GM06990 (cell line): Measurements from ENCODE around the gene WIPF1.

Experiments
- DNase-seq: peaks from one replicate; pipeline ENCODE4 v3.0.0-alpha.2; 2011; ENCODE audit not compliant: insufficient read length; ENCODE audit errors: extremely low read depth
- H3K27me3 ChIP-seq: replicated peaks from 2 replicates; pipeline ENCODE4 v1.6.0; 2011; ENCODE audit warnings: low read length; ENCODE audit not compliant: control insufficient read depth, insufficient read depth
- H3K36me3 ChIP-seq: 2 replicates; pipeline ENCODE4 v1.5.1; 2011; ENCODE audit warnings: low read length; ENCODE audit not compliant: control insufficient read depth, insufficient read depth
- H3K4me3 ChIP-seq: replicated peaks from 2 replicates; pipeline ENCODE4 v1.5.1; 2011; ENCODE audit warnings: low read depth, mild to moderate bottlenecking, control low read depth, low read length
- TF ChIP-seq, protein P1 (sequence below): IDR thresholded peaks from 2 replicates; pipeline ENCODE4 v1.5.1; 2011; ENCODE audit warnings: low read length, control low read depth, mild to moderate bottlenecking, inconsistent platforms; ENCODE audit not compliant: insufficient read depth, poor library complexity, severe bottlenecking

The WIPF1 gene

DNA sequence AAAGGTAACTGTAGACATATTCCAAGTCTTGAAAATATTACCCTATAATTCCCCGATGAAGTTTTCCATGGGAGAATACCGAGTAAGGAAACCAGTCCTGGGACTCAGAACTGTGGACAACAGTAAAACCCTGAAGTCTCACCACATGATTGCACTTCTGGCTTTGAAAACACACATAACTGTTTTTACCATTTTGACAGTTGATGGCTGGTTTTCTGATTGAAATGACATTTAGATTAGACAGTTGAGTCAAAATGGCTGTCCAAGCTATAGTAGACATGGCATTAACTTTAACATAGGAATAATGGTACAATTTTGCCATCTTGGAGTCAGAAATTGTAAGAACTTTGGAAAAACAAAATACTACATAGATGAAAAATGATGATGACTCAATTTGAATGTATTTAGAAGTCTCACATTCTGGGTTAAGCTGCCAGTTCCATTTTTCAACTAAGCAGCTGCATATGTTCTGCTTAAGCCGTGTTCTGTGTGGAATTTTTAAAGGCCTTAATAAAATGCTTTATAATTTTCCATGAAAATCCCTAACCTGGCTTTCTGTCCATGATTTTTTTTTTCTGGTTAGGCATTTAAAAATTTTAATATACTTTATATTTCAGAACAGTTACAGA lies 38.3 kb upstream of the WIPF1 start:
- no peak for DNase-seq
- no peak overlapping the region for H3K4me3 ChIP-seq
- H3K27me3 ChIP-seq = no peaks in the 10 kb centered on the region
- no peaks in the 10 kb centered on the region for H3K36me3 ChIP-seq
- TF ChIP-seq, protein P1, sequence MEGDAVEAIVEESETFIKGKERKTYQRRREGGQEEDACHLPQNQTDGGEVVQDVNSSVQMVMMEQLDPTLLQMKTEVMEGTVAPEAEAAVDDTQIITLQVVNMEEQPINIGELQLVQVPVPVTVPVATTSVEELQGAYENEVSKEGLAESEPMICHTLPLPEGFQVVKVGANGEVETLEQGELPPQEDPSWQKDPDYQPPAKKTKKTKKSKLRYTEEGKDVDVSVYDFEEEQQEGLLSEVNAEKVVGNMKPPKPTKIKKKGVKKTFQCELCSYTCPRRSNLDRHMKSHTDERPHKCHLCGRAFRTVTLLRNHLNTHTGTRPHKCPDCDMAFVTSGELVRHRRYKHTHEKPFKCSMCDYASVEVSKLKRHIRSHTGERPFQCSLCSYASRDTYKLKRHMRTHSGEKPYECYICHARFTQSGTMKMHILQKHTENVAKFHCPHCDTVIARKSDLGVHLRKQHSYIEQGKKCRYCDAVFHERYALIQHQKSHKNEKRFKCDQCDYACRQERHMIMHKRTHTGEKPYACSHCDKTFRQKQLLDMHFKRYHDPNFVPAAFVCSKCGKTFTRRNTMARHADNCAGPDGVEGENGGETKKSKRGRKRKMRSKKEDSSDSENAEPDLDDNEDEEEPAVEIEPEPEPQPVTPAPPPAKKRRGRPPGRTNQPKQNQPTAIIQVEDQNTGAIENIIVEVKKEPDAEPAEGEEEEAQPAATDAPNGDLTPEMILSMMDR = no peak

DNA sequence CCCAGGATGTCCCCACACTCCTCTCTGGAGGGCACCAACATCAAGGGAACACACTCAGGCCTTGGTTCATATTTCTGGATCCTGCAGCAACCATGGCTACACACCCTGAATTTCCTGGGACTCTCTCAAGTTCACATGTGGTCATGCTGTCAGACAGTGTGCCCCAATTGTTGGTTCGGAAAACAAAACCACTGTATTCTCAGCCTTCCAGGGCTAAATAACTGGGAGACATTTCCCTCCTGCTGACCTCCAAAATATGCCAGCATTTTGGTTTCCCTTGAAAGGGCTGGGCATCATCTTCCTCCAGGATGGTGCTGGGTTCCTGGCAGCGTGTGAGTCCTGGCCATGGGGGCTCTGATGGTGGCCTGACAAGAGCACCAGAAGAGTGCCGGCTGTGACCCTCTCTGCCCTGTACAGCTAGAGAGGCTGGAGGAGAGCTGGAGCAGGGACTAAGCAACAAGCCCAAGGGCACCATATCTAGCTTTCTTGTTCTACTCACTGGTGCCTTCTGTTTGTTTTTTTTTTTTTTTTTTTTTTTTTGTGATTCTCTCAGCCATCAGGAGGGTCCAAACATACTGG lies 37.5 kb upstream of the WIPF1 start:
- Histone ChIP-seq H3K36me3 (no peaks in the 10 kb centered on the region), H3K27me3 (no peaks in the 10 kb centered on the region), H3K4me3 (peak overlapping the region; percentile 74)
- TF ChIP-seq, protein P1 = no peak
- DNase-seq = no peak

DNA sequence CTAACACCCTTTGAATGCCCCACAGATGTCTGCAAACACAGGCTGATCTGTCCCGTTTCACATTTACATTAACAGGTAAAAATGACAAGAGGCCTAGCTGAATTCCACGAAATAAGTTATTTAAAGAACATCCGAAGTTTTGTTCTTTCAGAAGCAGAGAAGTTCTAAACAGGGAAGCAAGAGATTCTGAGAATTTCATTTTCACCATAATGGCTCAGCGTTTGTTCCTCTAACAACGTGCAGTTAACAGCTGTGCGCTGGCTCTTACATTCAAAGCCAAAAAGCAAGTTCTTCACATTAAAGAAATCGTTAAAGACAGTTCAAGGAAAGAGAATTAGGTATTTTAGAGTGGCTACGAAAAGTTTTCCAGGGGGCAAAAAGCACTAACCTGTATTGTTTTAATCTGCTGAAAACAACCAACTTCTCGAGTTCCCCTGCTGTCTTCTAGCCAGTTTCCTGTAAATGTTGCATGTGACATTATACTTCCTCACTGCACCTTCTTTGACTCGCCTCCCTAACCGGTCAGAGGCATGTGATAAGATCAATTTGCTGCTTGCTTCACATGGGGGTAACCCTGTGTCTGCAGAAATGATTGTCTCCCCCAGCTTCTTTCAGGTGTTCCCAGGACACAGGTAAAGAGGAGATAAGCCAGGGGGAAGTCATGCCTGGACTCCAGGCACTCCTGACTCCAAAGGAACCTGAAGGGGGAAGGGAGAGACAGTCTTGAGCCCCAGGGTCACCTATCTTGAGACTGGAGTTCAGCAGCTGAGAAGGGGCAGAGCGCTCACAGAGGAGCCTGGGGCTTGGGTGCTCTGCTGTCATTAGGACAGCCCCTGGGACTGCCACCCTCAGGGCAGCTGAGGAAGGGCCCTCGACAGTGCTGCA lies 36.8 kb upstream of the WIPF1 start:
- Histone ChIP-seq H3K4me3 (peak overlapping the region; percentile 74), H3K36me3 (no peaks in the 10 kb centered on the region), H3K27me3 (no peaks in the 10 kb centered on the region)
- DNase-seq = peak; percentile 68
- TF ChIP-seq, protein P1 = peak; percentile 47

DNA sequence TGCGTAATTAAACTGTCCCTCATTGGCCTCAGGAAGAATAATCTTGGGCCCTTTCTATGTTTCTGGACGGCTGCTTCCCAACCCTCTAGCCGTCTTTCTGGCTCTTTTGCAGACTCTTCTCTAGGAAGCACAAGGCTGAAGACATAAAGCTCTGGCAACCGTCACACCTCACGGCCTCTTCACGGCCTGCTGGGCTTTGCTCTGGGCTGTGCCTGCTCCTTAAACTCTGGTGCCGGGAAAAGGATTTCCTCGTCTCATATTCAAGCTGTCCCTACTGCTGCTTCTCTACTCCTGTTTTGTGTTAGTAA lies 36.0 kb upstream of the WIPF1 start:
- Histone ChIP-seq H3K36me3 (no peaks in the 10 kb centered on the region; the same call in 1 of the 2 replicates), H3K4me3 (peak overlapping the region; percentile 74), H3K27me3 (no peaks in the 10 kb centered on the region)
- DNase-seq = no peak
- TF ChIP-seq, protein P1 = no peak

DNA sequence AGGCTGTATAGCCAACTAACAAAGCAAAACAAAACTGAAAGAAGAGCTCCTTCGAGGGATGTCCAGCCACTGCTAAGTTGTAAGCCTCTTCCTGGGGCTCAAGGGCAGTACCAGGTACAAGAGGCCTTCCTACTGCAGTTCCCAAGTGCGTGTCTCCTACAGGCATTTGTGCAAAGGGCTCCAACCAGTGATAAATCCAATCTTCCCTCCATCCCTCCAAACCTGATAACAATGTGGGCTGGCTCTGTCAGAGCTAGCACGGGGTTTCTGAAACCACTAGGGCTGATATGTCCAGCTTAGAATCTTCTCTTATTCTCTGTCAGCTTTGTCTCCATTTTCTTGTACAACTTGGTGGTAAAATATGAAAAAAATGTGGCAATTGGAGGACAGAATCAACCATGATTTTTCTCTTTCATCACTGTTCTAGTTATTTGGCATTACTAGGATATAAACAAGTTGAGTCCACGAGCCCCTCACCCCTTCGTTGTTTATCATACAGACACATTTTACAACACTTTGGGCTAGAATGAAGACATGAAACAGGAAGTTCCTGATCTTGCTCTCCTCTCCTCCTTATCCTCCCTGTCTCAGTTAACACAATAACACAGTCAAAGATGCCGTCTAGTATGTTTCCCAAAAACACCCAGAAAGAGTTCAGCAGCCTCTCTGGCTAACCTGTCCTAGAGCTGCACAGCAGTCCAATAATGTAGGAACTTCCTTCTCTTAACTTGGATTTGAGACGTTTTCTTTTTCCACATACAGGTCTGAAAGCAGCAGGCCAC lies 35.4 kb upstream of the WIPF1 start:
- peak; percentile 38 for DNase-seq
- Histone ChIP-seq H3K36me3 (peaks cover 3% of the 10 kb centered on the region), H3K27me3 (no peaks in the 10 kb centered on the region), H3K4me3 (peak overlapping the region; percentile 74)
- TF ChIP-seq, protein P1 = peak; percentile 24
